Vagina (tissue), 2 donors: Measurements from ENCODE around the gene MBD4.

Experiments used
- CTCF ChIP-seq, 3 experiments: fragments of 450-650 bp in 2 of 3; fragments of 200-600 bp in 1 of 3; sonication (generic) in 1 of 3; IDR thresholded peaks; one replicate each; pipeline ENCODE4 v1.5.1; 2017 to 2019; ENCODE audit warnings: antibody characterized with exemption in 3 of 3, mild to moderate bottlenecking in 2 of 3, moderate library complexity in 2 of 3
- POLR2A ChIP-seq, 2 donors: fragments of 450-650 bp; IDR thresholded peaks; one replicate each; pipeline ENCODE4 v1.6.1; 2017; ENCODE audit warnings: antibody characterized with exemption in 2 of 2, mild to moderate bottlenecking in 2 of 2, moderate library complexity in 2 of 2
- POLR2AphosphoS5 ChIP-seq, 2 donors: sonication (generic); formaldehyde crosslinking; IDR thresholded peaks; one replicate each; pipeline ENCODE4 v1.9.0; 2017; ENCODE audit warnings: antibody characterized with exemption in 2 of 2, mild to moderate bottlenecking in 2 of 2, low read depth in 1 of 2; ENCODE audit not compliant: insufficient read depth in 1 of 2

GRCh38 chr3:129419476-129419875, 20.3 kb downstream of the MBD4 start:
- no peak for TF ChIP-seq CTCF (IDR thresholded peaks at IDR 0.05)
- no peak for TF ChIP-seq POLR2A (IDR thresholded peaks at IDR 0.05)
- no peak for TF ChIP-seq POLR2AphosphoS5 (IDR thresholded peaks at IDR 0.05; ENCODE audit: insufficient read depth in 1 of 2, low read depth in 1 of 2)
